Measurements from ENCODE around the gene KNSTRN. TPM values are rescaled to one million over a fixed set of nuclear protein-coding genes. Genes with fewer than 3 reads are reported as not detected.

KNSTRN gene
- total RNA-seq, 1 donor from 2014 or later = 30.0 TPM

- no peak for TF ChIP-seq CTCF (IDR thresholded peaks at IDR 0.05; ENCODE audit: insufficient read depth, low read length, poor library complexity, severe bottlenecking)
- H3K27me3 ChIP-seq (ENCODE audit: control insufficient read depth, insufficient read depth, low read length) = no peaks in the 10 kb centered on the region
- no peak for DNase-seq (ENCODE audit: low read depth)
- no peak overlapping the region for H3K4me3 ChIP-seq (ENCODE audit: low read depth, low read length)
- no peaks in the 10 kb centered on the region for H3K36me3 ChIP-seq (ENCODE audit: control insufficient read depth, insufficient read depth, low read length)
Observed at GRCh38 chr15:40397688-40398412, 15.3 kb downstream of the KNSTRN start.

GRCh38 chr15:40398413-40398873, 15.9 kb downstream of the KNSTRN start:
- no peak for TF ChIP-seq CTCF (IDR thresholded peaks at IDR 0.05; ENCODE audit: insufficient read depth, low read length, poor library complexity, severe bottlenecking)
- no peak for DNase-seq (ENCODE audit: low read depth)
- H3K4me3 ChIP-seq (ENCODE audit: low read depth, low read length) = no peak overlapping the region
- H3K36me3 ChIP-seq (ENCODE audit: control insufficient read depth, insufficient read depth, low read length) = no peaks in the 10 kb centered on the region
- H3K27me3 ChIP-seq (ENCODE audit: control insufficient read depth, insufficient read depth, low read length) = no peaks in the 10 kb centered on the region

GRCh38 chr15:40399370-40399769, 16.8 kb downstream of the KNSTRN start:
- H3K27me3 ChIP-seq (ENCODE audit: control insufficient read depth, insufficient read depth, low read length) = no peaks in the 10 kb centered on the region
- no peak for DNase-seq (ENCODE audit: low read depth)
- H3K36me3 ChIP-seq (ENCODE audit: control insufficient read depth, insufficient read depth, low read length) = no peaks in the 10 kb centered on the region
- H3K4me3 ChIP-seq (ENCODE audit: low read depth, low read length) = no peak overlapping the region
- TF ChIP-seq CTCF (IDR thresholded peaks at IDR 0.05; ENCODE audit: insufficient read depth, low read length, poor library complexity, severe bottlenecking) = no peak

GRCh38 chr15:40405501-40406381, 23.2 kb downstream of the KNSTRN start, which contains the start of gene IVD:
Gene IVD, plus strand, starts transcription at chr15:40405795. Its CDS starts 33 bp downstream, at chr15:40405828.
- TF ChIP-seq CTCF (IDR thresholded peaks at IDR 0.05; ENCODE audit: insufficient read depth, low read length, poor library complexity, severe bottlenecking) = no peak
- H3K4me3 ChIP-seq (ENCODE audit: low read depth, low read length) = peak within 1 kb of the TSS; percentile 79
- peak; percentile 84 for DNase-seq (ENCODE audit: low read depth)
- no peaks in the 10 kb centered on the region for H3K36me3 ChIP-seq (ENCODE audit: control insufficient read depth, insufficient read depth, low read length)
- no peaks in the 10 kb centered on the region for H3K27me3 ChIP-seq (ENCODE audit: control insufficient read depth, insufficient read depth, low read length)

- Histone ChIP-seq H3K36me3 (ENCODE audit: control insufficient read depth, insufficient read depth, low read length) (peaks cover 1% of the 10 kb centered on the region), H3K4me3 (ENCODE audit: low read depth, low read length) (no peak overlapping the region), H3K27me3 (ENCODE audit: control insufficient read depth, insufficient read depth, low read length) (no peaks in the 10 kb centered on the region)
- no peak for TF ChIP-seq CTCF (IDR thresholded peaks at IDR 0.05; ENCODE audit: insufficient read depth, low read length, poor library complexity, severe bottlenecking)
- DNase-seq (ENCODE audit: low read depth) = no peak
Observed at GRCh38 chr15:40407330-40407990, 24.9 kb downstream of the KNSTRN start.

Measured in kidney epithelial cell (primary cell).